ENCODE data around the gene OCIAD2. TPM values are rescaled to one million over a fixed set of nuclear protein-coding genes. Genes with fewer than 3 reads are reported as not detected.

Gene OCIAD2
- total RNA-seq, 1 experiment from 2014 or later, result 136 TPM

- no peaks in the 10 kb centered on the region for H3K9me3 ChIP-seq (ENCODE audit: insufficient read depth, low read depth)
- DNase-seq, result peak in 1 of 2 experiments; percentile 25
- no peaks in the 10 kb centered on the region for H3K36me3 ChIP-seq (ENCODE audit: low read depth)
- H3F3A ChIP-seq (ENCODE audit: insufficient read depth, low read depth), result peaks cover 22% of the 10 kb centered on the region; the same call in 1 of the 2 replicates
- intact Hi-C loops (cut with micrococcal nuclease; ENCODE audit: unreplicated experiment), result no loop called here
- H3K4me1 ChIP-seq (replicated peaks; ENCODE audit: insufficient read depth), result peaks cover 22% of the 10 kb centered on the region
- POLR2A ChIA-PET (ENCODE audit: unreplicated experiment), result interaction anchor here (0.5 to 0.6 kb wide), 2 partner anchors 58 to 577 kb away, joined by 3 to 8 read pairs; no protein-coding TSS in a partner anchor
- no peak overlapping the region for H3K4me2 ChIP-seq
- H4K20me1 ChIP-seq (ENCODE audit: insufficient read depth), result no peaks in the 10 kb centered on the region
- CTCF ChIA-PET, result interaction anchor here (2.3 kb wide), 1 partner anchor 19 kb away, joined by 13 read pairs; no protein-coding TSS in a partner anchor
- H3K27ac ChIP-seq, result no peak overlapping the region
- no TSS peak for BruUV-seq (replicated peaks)
- no peaks in the 10 kb centered on the region for H3K9me2 ChIP-seq (ENCODE audit: insufficient read depth)
- H3K79me2 ChIP-seq (ENCODE audit: low read depth), result no peaks in the 10 kb centered on the region
- TF ChIP-seq EZH2 (IDR thresholded peaks at IDR 0.05; ENCODE audit: low read depth) (no peak), CTCF (conservative IDR thresholded peaks at IDR 0.05) (peak; percentile 56; the same call in 1 of the 2 replicates)
- no peak overlapping the region for H2AFZ ChIP-seq
- H3K27me3 ChIP-seq (ENCODE audit: insufficient read depth, low read depth), result no peaks in the 10 kb centered on the region
- no peak overlapping the region for H3K4me3 ChIP-seq
Measured at GRCh38 chr4:48943387-48943786, 36.8 kb upstream of the OCIAD2 start.

- CTCF ChIA-PET, result no interaction called here
- no TSS peak for BruUV-seq (replicated peaks)
Measured at GRCh38 chr4:48939785-48940184, 33.2 kb upstream of the OCIAD2 start.

GRCh38 chr4:48938831-48939230, 32.3 kb upstream of the OCIAD2 start:
- no TSS peak for BruUV-seq (replicated peaks)
- peaks cover 14% of the 10 kb centered on the region for H3K4me1 ChIP-seq (replicated peaks; ENCODE audit: insufficient read depth)
- CTCF ChIA-PET, result no interaction called here
- no peak overlapping the region for H3K27ac ChIP-seq
- 0 out of 2 replicates have a peak, but pooled peaks cover 11% of the 10 kb centered on the region for H3F3A ChIP-seq (ENCODE audit: insufficient read depth, low read depth)
- no peak overlapping the region for H3K4me3 ChIP-seq
- no peak overlapping the region for H2AFZ ChIP-seq
- no peak for DNase-seq
- H3K4me2 ChIP-seq, result no peak overlapping the region
- H3K9me3 ChIP-seq (ENCODE audit: insufficient read depth, low read depth), result 0 out of 2 replicates have a peak, but pooled peaks cover 2% of the 10 kb centered on the region
- intact Hi-C loops (cut with micrococcal nuclease; ENCODE audit: unreplicated experiment), result no loop called here
- TF ChIP-seq EZH2 (IDR thresholded peaks at IDR 0.05; ENCODE audit: low read depth) (no peak), CTCF (conservative IDR thresholded peaks at IDR 0.05) (no peak)
- no peaks in the 10 kb centered on the region for H3K36me3 ChIP-seq (ENCODE audit: low read depth)
- POLR2A ChIA-PET (ENCODE audit: unreplicated experiment), result no interaction called here
- no peaks in the 10 kb centered on the region for H3K27me3 ChIP-seq (ENCODE audit: insufficient read depth, low read depth)
- no peaks in the 10 kb centered on the region for H4K20me1 ChIP-seq (ENCODE audit: insufficient read depth)
- H3K79me2 ChIP-seq (ENCODE audit: low read depth), result no peaks in the 10 kb centered on the region
- H3K9me2 ChIP-seq (ENCODE audit: insufficient read depth), result no peaks in the 10 kb centered on the region

More at GRCh38 chr4:48939785-48940184, 33.2 kb upstream of the OCIAD2 start:
- Histone ChIP-seq H3K9me3 (ENCODE audit: insufficient read depth, low read depth) (0 out of 2 replicates have a peak, but pooled peaks cover 2% of the 10 kb centered on the region), H4K20me1 (ENCODE audit: insufficient read depth) (no peaks in the 10 kb centered on the region), H3K79me2 (ENCODE audit: low read depth) (no peaks in the 10 kb centered on the region), H3K27me3 (ENCODE audit: insufficient read depth, low read depth) (no peaks in the 10 kb centered on the region), H3K4me3 (no peak overlapping the region), H3K4me1 (replicated peaks; ENCODE audit: insufficient read depth) (peaks cover 22% of the 10 kb centered on the region), H3K27ac (peak overlapping the region; percentile 57), H2AFZ (no peak overlapping the region), H3F3A (ENCODE audit: insufficient read depth, low read depth) (peaks cover 19% of the 10 kb centered on the region; the same call in 1 of the 2 replicates), H3K9me2 (ENCODE audit: insufficient read depth) (no peaks in the 10 kb centered on the region), H3K36me3 (ENCODE audit: low read depth) (no peaks in the 10 kb centered on the region), H3K4me2 (peak overlapping the region; percentile 17)
- TF ChIP-seq EZH2 (IDR thresholded peaks at IDR 0.05; ENCODE audit: low read depth) (no peak), CTCF (conservative IDR thresholded peaks at IDR 0.05) (no peak)
- intact Hi-C loops (cut with micrococcal nuclease; ENCODE audit: unreplicated experiment), result no loop called here
- POLR2A ChIA-PET (ENCODE audit: unreplicated experiment), result no interaction called here
- peak; percentile 64 to 72 for DNase-seq

All from PC-9 (cell line).